Keratinocyte (primary cell): Measurements from ENCODE around the gene RNASEH1. TPM values are rescaled to one million over a fixed set of nuclear protein-coding genes. Genes with fewer than 3 reads are reported as not detected.

ENCODE experiments used
- DNase-seq: peaks from one replicate; pipeline ENCODE4 v3.0.0-alpha.2; 2011; ENCODE audit warnings: low read depth, missing footprints, low spot score
- FAIRE-seq: peaks from 2 replicates; lab custom pipeline; 2011; peaks lifted over from hg19 to GRCh38; lab: Jason Lieb, UNC
- H2AFZ ChIP-seq: 2 replicates; pipeline ENCODE4 v1.6.0; 2012; ENCODE audit warnings: low read length, control low read depth, inconsistent platforms; ENCODE audit not compliant: control insufficient read depth
- H3K27ac ChIP-seq: 2 replicates; pipeline ENCODE4 v1.5.1; 2011; ENCODE audit warnings: low read length; ENCODE audit not compliant: control insufficient read depth, insufficient read depth
- H3K27me3 ChIP-seq: 3 replicates; pipeline ENCODE4 v1.6.0; 2011; ENCODE audit warnings: low read length; ENCODE audit not compliant: control insufficient read depth, insufficient read depth; ENCODE audit errors: extremely low read depth
- H3K36me3 ChIP-seq, 2 experiments: 2 replicates in 1 of 2; 3 replicates in 1 of 2; pipeline ENCODE4 v1.5.1; 2011; ENCODE audit warnings: low read length in 2 of 2, mild to moderate bottlenecking in 1 of 2; ENCODE audit not compliant: control insufficient read depth in 2 of 2, insufficient read depth in 2 of 2; ENCODE audit errors: extremely low read depth in 1 of 2
- H3K4me1 ChIP-seq: 3 replicates; pipeline ENCODE4 v1.5.1; 2011; ENCODE audit warnings: low read length; ENCODE audit not compliant: control insufficient read depth, insufficient read depth; ENCODE audit errors: extremely low read depth
- H3K4me2 ChIP-seq: 3 replicates; pipeline ENCODE4 v1.6.0; 2011; ENCODE audit warnings: low read depth, low read length; ENCODE audit not compliant: control insufficient read depth, insufficient read depth; ENCODE audit errors: extremely low read depth
- H3K4me3 ChIP-seq, 3 experiments: fragments of 200-600 bp in 1 of 3; sonication (generic) in 1 of 3; 2 replicates in 2 of 3; 3 replicates in 1 of 3; pipeline ENCODE4 v1.5.1; 2011 to 2016; ENCODE audit warnings: low read length in 3 of 3, mild to moderate bottlenecking in 3 of 3, control low read depth in 2 of 3, inconsistent platforms in 1 of 3, low read depth in 1 of 3, mixed read lengths in 1 of 3, mixed run types in 1 of 3, moderate library complexity in 1 of 3; ENCODE audit not compliant: control insufficient read depth in 2 of 3, insufficient read depth in 2 of 3; ENCODE audit errors: extremely low read depth in 1 of 3
- H3K79me2 ChIP-seq: 2 replicates; pipeline ENCODE4 v1.6.0; 2012; ENCODE audit warnings: low read length; ENCODE audit not compliant: control insufficient read depth, insufficient read depth
- H3K9ac ChIP-seq: 3 replicates; pipeline ENCODE4 v1.6.0; 2011; ENCODE audit warnings: low read length; ENCODE audit not compliant: control insufficient read depth, insufficient read depth; ENCODE audit errors: extremely low read depth
- H3K9me1 ChIP-seq: 3 replicates; pipeline ENCODE4 v1.6.0; 2011; ENCODE audit warnings: low read length; ENCODE audit not compliant: control insufficient read depth, insufficient read depth; ENCODE audit errors: extremely low read depth
- H3K9me3 ChIP-seq: 2 replicates; pipeline ENCODE4 v1.5.1; 2012; ENCODE audit warnings: low read depth, low read length; ENCODE audit not compliant: control insufficient read depth
- H4K20me1 ChIP-seq: 3 replicates; pipeline ENCODE4 v1.6.0; 2011; ENCODE audit warnings: low read length; ENCODE audit not compliant: control insufficient read depth, insufficient read depth; ENCODE audit errors: extremely low read depth
- EZH2 ChIP-seq: IDR thresholded peaks from one replicate; pipeline ENCODE4 v1.6.1; 2012; ENCODE audit warnings: inconsistent platforms, mild to moderate bottlenecking, low read length, moderate library complexity
- dilution Hi-C: fragments of 300-500 bp; cut with MboI; formaldehyde crosslinking; loops from one replicate; pipeline ENCODE4 v1.7.0; 2020; ENCODE audit warnings: low sequenced_read_pairs; ENCODE audit not compliant: extremely low pct_ligation_motif_present
- polyA plus RNA-seq, 5 experiments: library from polyadenylated mRNA; depleted of rRNA in 3 of 5; stranded (reverse) in 3 of 5; stranded (forward) in 1 of 5; unstranded in 1 of 5; fragments of >200 nt; gene quantifications; 1 replicate in 1 of 5; 2 replicates in 3 of 5; 3 replicates in 1 of 5; pipeline versions ENCODE4 v1.2.1 to v1.2.3, GENCODE V29; 2011 to 2012; ENCODE audit warnings: missing spikeins in 2 of 5, low read depth in 1 of 5, low replicate concordance in 1 of 5
- TF ChIP-seq, protein P1 (sequence below), 3 experiments: IDR thresholded peaks in 1 of 3; conservative IDR thresholded peaks in 1 of 3; optimal IDR thresholded peaks in 1 of 3; 2 replicates in 2 of 3; 3 replicates in 1 of 3; pipeline versions ENCODE3 to v1.5.1; 2011; ENCODE audit warnings: low read length in 3 of 3, mild to moderate bottlenecking in 3 of 3, moderate library complexity in 2 of 3, control low read depth in 1 of 3, inconsistent platforms in 1 of 3; ENCODE audit not compliant: insufficient read depth in 2 of 3; ENCODE audit errors: extremely low read depth in 1 of 3

RNASEH1 gene
- polyA plus RNA-seq, 1 donor (not counting 4 experiments of a cell fraction or from before 2014, with no cell fraction given), result 15.3 TPM

GRCh38 chr2:3553946-3554345 is 4.2 kb downstream of the RNASEH1 start:
- H3K27me3 ChIP-seq, result no peaks in the 10 kb centered on the region
- no peaks in the 10 kb centered on the region for H3K9me1 ChIP-seq
- H3K27ac ChIP-seq, result no peak overlapping the region
- H3K36me3 ChIP-seq, result peaks cover 28 to 32% of the 10 kb centered on the region in 2 experiments
- no peak overlapping the region for H3K4me2 ChIP-seq
- no peak overlapping the region for H3K9ac ChIP-seq
- dilution Hi-C loops, result no loop called here
- H3K79me2 ChIP-seq, result peaks cover 33% of the 10 kb centered on the region
- no peak overlapping the region for H3K4me3 ChIP-seq
- H2AFZ ChIP-seq, result no peak overlapping the region
- no peak for DNase-seq
- no peaks in the 10 kb centered on the region for H3K9me3 ChIP-seq
- no peak for FAIRE-seq
- TF ChIP-seq, protein P1, sequence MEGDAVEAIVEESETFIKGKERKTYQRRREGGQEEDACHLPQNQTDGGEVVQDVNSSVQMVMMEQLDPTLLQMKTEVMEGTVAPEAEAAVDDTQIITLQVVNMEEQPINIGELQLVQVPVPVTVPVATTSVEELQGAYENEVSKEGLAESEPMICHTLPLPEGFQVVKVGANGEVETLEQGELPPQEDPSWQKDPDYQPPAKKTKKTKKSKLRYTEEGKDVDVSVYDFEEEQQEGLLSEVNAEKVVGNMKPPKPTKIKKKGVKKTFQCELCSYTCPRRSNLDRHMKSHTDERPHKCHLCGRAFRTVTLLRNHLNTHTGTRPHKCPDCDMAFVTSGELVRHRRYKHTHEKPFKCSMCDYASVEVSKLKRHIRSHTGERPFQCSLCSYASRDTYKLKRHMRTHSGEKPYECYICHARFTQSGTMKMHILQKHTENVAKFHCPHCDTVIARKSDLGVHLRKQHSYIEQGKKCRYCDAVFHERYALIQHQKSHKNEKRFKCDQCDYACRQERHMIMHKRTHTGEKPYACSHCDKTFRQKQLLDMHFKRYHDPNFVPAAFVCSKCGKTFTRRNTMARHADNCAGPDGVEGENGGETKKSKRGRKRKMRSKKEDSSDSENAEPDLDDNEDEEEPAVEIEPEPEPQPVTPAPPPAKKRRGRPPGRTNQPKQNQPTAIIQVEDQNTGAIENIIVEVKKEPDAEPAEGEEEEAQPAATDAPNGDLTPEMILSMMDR (optimal IDR thresholded peaks at IDR 0.05 in 1 of 3, IDR thresholded peaks at IDR 0.05 in 1 of 3, conservative IDR thresholded peaks at IDR 0.05 in 1 of 3; ENCODE audit: extremely low read depth in 1 of 3, insufficient read depth in 2 of 3, low read length in 3 of 3), result no peak
- TF ChIP-seq EZH2, result no peak
- H4K20me1 ChIP-seq, result no peaks in the 10 kb centered on the region
- peaks cover 7% of the 10 kb centered on the region for H3K4me1 ChIP-seq

GRCh38 chr2:3547915-3548314 is 10.2 kb downstream of the RNASEH1 start:
- FAIRE-seq (no peak), DNase-seq (no peak)
- no peak overlapping the region for H3K27ac ChIP-seq
- H3K4me2 ChIP-seq, result no peak overlapping the region
- no peaks in the 10 kb centered on the region for H3K27me3 ChIP-seq
- H3K4me3 ChIP-seq, result no peak overlapping the region
- H3K79me2 ChIP-seq, result peaks cover 7% of the 10 kb centered on the region
- no peak overlapping the region for H3K9ac ChIP-seq
- no peaks in the 10 kb centered on the region for H3K4me1 ChIP-seq
- peaks cover 28 to 41% of the 10 kb centered on the region in 2 experiments for H3K36me3 ChIP-seq
- dilution Hi-C loops, result no loop called here
- H2AFZ ChIP-seq, result no peak overlapping the region
- H3K9me3 ChIP-seq, result no peaks in the 10 kb centered on the region
- H3K9me1 ChIP-seq, result no peaks in the 10 kb centered on the region
- peaks cover 3% of the 10 kb centered on the region for H4K20me1 ChIP-seq
- TF ChIP-seq, protein P1 (optimal IDR thresholded peaks at IDR 0.05 in 1 of 3, IDR thresholded peaks at IDR 0.05 in 1 of 3, conservative IDR thresholded peaks at IDR 0.05 in 1 of 3; ENCODE audit: extremely low read depth in 1 of 3, insufficient read depth in 2 of 3, low read length in 3 of 3), result no peak
- TF ChIP-seq EZH2, result no peak
